Astrocyte (in vitro differentiated cells and primary cell): Measurements from ENCODE around the gene ADORA2A. TPM values are rescaled to one million over a fixed set of nuclear protein-coding genes. Genes with fewer than 3 reads are reported as not detected.
A peak's percentile ranks its signal among the peaks of the same experiment; 100 is the strongest.

ENCODE experiments used
- DNase-seq: peaks from one replicate; pipeline ENCODE4 v3.0.0-alpha.2; 2010; ENCODE audit warnings: low read depth
- FAIRE-seq: peaks from 2 replicates; lab custom pipeline; 2011; peaks lifted over from hg19 to GRCh38; lab: Jason Lieb, UNC
- H2AFZ ChIP-seq: 2 replicates; pipeline ENCODE4 v1.6.0; 2012; ENCODE audit warnings: low read depth, low read length, inconsistent platforms
- H3K27ac ChIP-seq: 2 replicates; pipeline ENCODE4 v1.5.1; 2011; ENCODE audit warnings: low read depth, low read length, inconsistent platforms
- H3K27me3 ChIP-seq: 2 replicates; pipeline ENCODE4 v1.6.0; 2011; ENCODE audit warnings: low read length, inconsistent platforms; ENCODE audit not compliant: insufficient read depth
- H3K36me3 ChIP-seq: 2 replicates; pipeline ENCODE4 v1.5.1; 2011; ENCODE audit warnings: low read length, inconsistent platforms; ENCODE audit not compliant: insufficient read depth
- H3K4me1 ChIP-seq: 2 replicates; pipeline ENCODE4 v1.5.1; 2011; ENCODE audit warnings: low read length, inconsistent platforms; ENCODE audit not compliant: insufficient read depth
- H3K4me2 ChIP-seq: 2 replicates; pipeline ENCODE4 v1.6.0; 2012; ENCODE audit warnings: low read length, inconsistent platforms
- H3K4me3 ChIP-seq: 2 replicates; pipeline ENCODE4 v1.5.1; 2011; ENCODE audit warnings: low read depth, mild to moderate bottlenecking, low read length, inconsistent platforms; ENCODE audit not compliant: insufficient read depth
- H3K79me2 ChIP-seq: 2 replicates; pipeline ENCODE4 v1.6.0; 2012; ENCODE audit warnings: mild to moderate bottlenecking, low read length, inconsistent platforms; ENCODE audit not compliant: insufficient read depth
- H3K9ac ChIP-seq: 2 replicates; pipeline ENCODE4 v1.6.0; 2012; ENCODE audit warnings: mild to moderate bottlenecking, low read length, inconsistent platforms
- H3K9me3 ChIP-seq: 2 replicates; pipeline ENCODE4 v1.5.1; 2012; ENCODE audit warnings: low read depth, mild to moderate bottlenecking, low read length, inconsistent platforms; ENCODE audit not compliant: insufficient read depth
- H4K20me1 ChIP-seq: 2 replicates; pipeline ENCODE4 v1.6.0; 2012; ENCODE audit warnings: low read length, inconsistent platforms; ENCODE audit not compliant: insufficient read depth
- H3K27ac Mint-ChIP-seq: one replicate; pipeline ENCODE4 v1.8.0; 2021; ENCODE audit warnings: mild to moderate bottlenecking, mixed read lengths; ENCODE audit not compliant: unreplicated experiment
- H3K27me3 Mint-ChIP-seq: one replicate; pipeline ENCODE4 v1.8.0; 2021; ENCODE audit warnings: low read depth, mixed read lengths; ENCODE audit not compliant: unreplicated experiment
- H3K36me3 Mint-ChIP-seq: one replicate; pipeline ENCODE4 v1.8.0; 2021; ENCODE audit warnings: low read depth, mixed read lengths; ENCODE audit not compliant: unreplicated experiment
- H3K4me1 Mint-ChIP-seq: one replicate; pipeline ENCODE4 v1.8.0; 2021; ENCODE audit warnings: low read depth, mixed read lengths; ENCODE audit not compliant: unreplicated experiment
- H3K4me3 Mint-ChIP-seq: one replicate; pipeline ENCODE4 v1.8.0; 2021; ENCODE audit warnings: mild to moderate bottlenecking, moderate library complexity, mixed read lengths; ENCODE audit not compliant: unreplicated experiment
- H3K9me3 Mint-ChIP-seq: one replicate; pipeline ENCODE4 v1.8.0; 2021; ENCODE audit warnings: mild to moderate bottlenecking, mixed read lengths; ENCODE audit not compliant: unreplicated experiment
- CTCF ChIP-seq: IDR thresholded peaks from 2 replicates; pipeline ENCODE4 v1.5.1; 2011; ENCODE audit warnings: low read depth, mild to moderate bottlenecking, inconsistent platforms, low read length, moderate library complexity; ENCODE audit not compliant: insufficient read depth
- EZH2 ChIP-seq: IDR thresholded peaks from 2 replicates; pipeline ENCODE4 v1.6.1; 2012; ENCODE audit warnings: mild to moderate bottlenecking, low read length, inconsistent platforms; ENCODE audit not compliant: insufficient read depth
- total RNA-seq: library from RNA; stranded (reverse); gene quantifications from 2 replicates; pipeline ENCODE4 v1.2.1, GENCODE V29; 2021

The ADORA2A gene
- total RNA-seq, 1 donor from 2014 or later, result 3.9 TPM

GRCh38 chr22:24436553-24436952 is 9.2 kb downstream of the ADORA2A start:
- Histone ChIP-seq H3K27me3 (no peaks in the 10 kb centered on the region), H3K4me1 (peaks cover 26% of the 10 kb centered on the region), H3K36me3 (no peaks in the 10 kb centered on the region), H2AFZ (no peak overlapping the region), H3K9ac (no peak overlapping the region), H3K9me3 (no peaks in the 10 kb centered on the region), H4K20me1 (no peaks in the 10 kb centered on the region), H3K4me2 (no peak overlapping the region), H3K4me3 (no peak overlapping the region), H3K79me2 (no peaks in the 10 kb centered on the region), H3K27ac (no peak overlapping the region)
- no peak for DNase-seq
- no peak overlapping the region for H3K4me3 Mint-ChIP-seq
- peaks cover 11% of the 10 kb centered on the region for H3K4me1 Mint-ChIP-seq
- no peak overlapping the region for H3K27ac Mint-ChIP-seq
- H3K36me3 Mint-ChIP-seq, result peaks cover 3% of the 10 kb centered on the region
- H3K9me3 Mint-ChIP-seq, result peaks cover 5% of the 10 kb centered on the region
- FAIRE-seq, result no peak
- peaks cover 5% of the 10 kb centered on the region for H3K27me3 Mint-ChIP-seq
- TF ChIP-seq EZH2 (no peak), CTCF (no peak)

DNA sequence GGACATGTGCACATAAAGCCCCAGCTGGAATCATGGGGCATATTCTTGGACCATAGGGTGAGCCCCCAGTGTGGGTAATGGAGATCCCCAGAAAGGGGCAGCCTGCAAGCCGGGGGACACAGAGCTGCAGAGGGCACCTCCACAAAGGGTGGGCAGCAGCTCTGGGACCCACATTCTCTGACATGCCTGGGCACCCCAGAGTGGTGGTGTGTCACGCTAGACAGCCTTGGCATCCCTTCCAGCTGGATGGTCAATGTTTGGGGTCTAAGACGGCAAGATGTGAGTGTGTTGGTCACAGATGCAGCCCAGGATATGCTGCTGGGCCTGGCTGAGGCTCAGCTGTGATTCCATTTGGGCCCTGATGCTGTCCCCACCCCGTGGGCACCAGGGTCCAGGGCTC is 9.7 kb downstream of the ADORA2A start:
- Histone ChIP-seq H2AFZ (no peak overlapping the region), H3K4me3 (no peak overlapping the region), H3K27ac (no peak overlapping the region), H4K20me1 (no peaks in the 10 kb centered on the region), H3K9me3 (no peaks in the 10 kb centered on the region), H3K4me2 (no peak overlapping the region), H3K4me1 (peaks cover 23% of the 10 kb centered on the region), H3K36me3 (no peaks in the 10 kb centered on the region), H3K9ac (no peak overlapping the region), H3K27me3 (no peaks in the 10 kb centered on the region), H3K79me2 (no peaks in the 10 kb centered on the region)
- TF ChIP-seq EZH2, result no peak
- TF ChIP-seq CTCF, result no peak
- H3K9me3 Mint-ChIP-seq, result peaks cover 5% of the 10 kb centered on the region
- H3K27me3 Mint-ChIP-seq, result peaks cover 3% of the 10 kb centered on the region
- no peak overlapping the region for H3K27ac Mint-ChIP-seq
- H3K4me1 Mint-ChIP-seq, result peaks cover 9% of the 10 kb centered on the region
- peaks cover 3% of the 10 kb centered on the region for H3K36me3 Mint-ChIP-seq
- DNase-seq (no peak), FAIRE-seq (no peak)
- no peak overlapping the region for H3K4me3 Mint-ChIP-seq

DNA sequence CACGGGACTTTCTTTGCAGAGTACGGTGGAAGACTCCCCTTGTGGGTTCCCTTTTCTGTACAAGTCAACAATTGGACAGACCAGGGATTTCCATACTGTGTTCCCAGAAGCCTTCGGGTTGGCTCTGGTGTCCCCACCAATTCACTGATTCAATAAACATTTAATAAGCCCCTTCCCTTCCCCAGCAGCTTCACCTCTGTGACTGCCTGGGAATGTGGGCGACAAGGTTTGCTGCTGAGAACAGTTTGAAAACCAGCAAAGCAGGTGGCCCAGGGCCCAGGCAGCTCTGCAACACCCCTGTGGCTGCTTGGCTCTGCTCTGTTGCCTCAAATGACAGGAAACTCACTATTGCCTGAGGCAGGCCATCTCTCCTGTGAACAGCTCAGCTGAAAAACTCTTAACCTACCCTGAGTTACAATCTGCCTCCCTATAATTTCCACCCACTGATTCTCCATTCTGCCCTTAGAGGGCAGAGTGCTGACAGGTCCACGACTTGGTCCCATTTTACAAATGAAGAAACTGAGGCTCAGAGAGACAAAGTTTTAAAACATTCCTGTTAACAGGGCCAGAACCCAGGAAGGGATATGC is 10.4 kb downstream of the ADORA2A start:
- no peak overlapping the region for H2AFZ ChIP-seq
- Mint-ChIP-seq H3K27ac (no peak overlapping the region), H3K4me1 (peaks cover 4% of the 10 kb centered on the region), H3K4me3 (no peak overlapping the region), H3K27me3 (peaks cover 3% of the 10 kb centered on the region), H3K36me3 (peaks cover 3% of the 10 kb centered on the region), H3K9me3 (peaks cover 5% of the 10 kb centered on the region)
- H3K79me2 ChIP-seq, result no peaks in the 10 kb centered on the region
- no peak overlapping the region for H3K27ac ChIP-seq
- no peaks in the 10 kb centered on the region for H3K9me3 ChIP-seq
- no peak overlapping the region for H3K9ac ChIP-seq
- DNase-seq (no peak), FAIRE-seq (no peak)
- no peak overlapping the region for H3K4me2 ChIP-seq
- no peaks in the 10 kb centered on the region for H4K20me1 ChIP-seq
- H3K36me3 ChIP-seq, result no peaks in the 10 kb centered on the region
- peaks cover 17% of the 10 kb centered on the region for H3K4me1 ChIP-seq
- H3K4me3 ChIP-seq, result no peak overlapping the region
- TF ChIP-seq EZH2 (no peak), CTCF (peak; percentile 12)
- no peaks in the 10 kb centered on the region for H3K27me3 ChIP-seq
